ENCODE results near the gene KAZALD1. TPM values are rescaled to one million over a fixed set of nuclear protein-coding genes. Genes with fewer than 3 reads are reported as not detected.

Gene KAZALD1, protein sequence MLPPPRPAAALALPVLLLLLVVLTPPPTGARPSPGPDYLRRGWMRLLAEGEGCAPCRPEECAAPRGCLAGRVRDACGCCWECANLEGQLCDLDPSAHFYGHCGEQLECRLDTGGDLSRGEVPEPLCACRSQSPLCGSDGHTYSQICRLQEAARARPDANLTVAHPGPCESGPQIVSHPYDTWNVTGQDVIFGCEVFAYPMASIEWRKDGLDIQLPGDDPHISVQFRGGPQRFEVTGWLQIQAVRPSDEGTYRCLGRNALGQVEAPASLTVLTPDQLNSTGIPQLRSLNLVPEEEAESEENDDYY
- 1.7 and 1.8 TPM in 2 replicates for total RNA-seq (2022)
- percentile 23 among the genes with signal in this experiment for Bru-seq, nascent RNA
- BruChase-seq, experiment 1, labeled RNA remaining after a 6-hour chase: percentile 26 among the genes with signal in this experiment
- BruChase-seq, experiment 2, labeled RNA remaining after a 2-hour chase: percentile 13 among the genes with signal in this experiment
- long read RNA-seq, partial matches to known transcripts: 0 of 1 reads
- long read RNA-seq, other reads (novel, unspliced or antisense): 0 of 1 reads

DNA sequence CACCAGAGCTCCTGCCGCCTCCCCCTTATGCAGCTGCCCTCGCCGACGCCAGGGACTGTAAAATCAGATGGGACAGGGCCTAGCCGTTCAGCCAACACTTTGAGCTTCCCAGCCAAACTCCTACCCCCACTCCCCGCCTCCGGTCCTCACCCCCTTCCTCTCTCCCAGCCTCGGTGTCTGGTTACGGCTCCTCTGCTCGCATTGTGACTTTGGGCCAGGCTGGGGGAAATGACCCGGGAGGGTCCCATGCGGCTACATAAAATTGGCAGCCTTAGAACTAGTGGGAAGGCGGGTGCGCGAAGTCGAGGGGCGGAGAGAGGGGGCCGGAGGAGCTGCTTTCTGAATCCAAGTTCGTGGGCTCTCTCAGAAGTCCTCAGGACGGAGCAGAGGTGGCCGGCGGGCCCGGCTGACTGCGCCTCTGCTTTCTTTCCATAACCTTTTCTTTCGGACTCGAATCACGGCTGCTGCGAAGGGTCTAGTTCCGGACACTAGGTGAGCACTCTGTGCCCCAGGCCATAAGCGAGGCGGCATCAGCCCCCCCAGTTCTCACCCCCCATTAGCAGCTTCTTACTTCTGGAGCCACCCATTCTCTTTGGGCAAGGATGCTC is at the start of gene KAZALD1:
KAZALD1 (plus strand) TSS at position 366 of the 608 bp plus-strand sequence. CDS start 604 bp downstream, outside the sequence.
- Mint-ChIP-seq H3K27me3 (ENCODE audit: unreplicated experiment) (no peaks in the 10 kb centered on the region), H3K9me3 (ENCODE audit: low read depth, unreplicated experiment) (no peaks in the 10 kb centered on the region), H3K4me1 (ENCODE audit: low read depth, unreplicated experiment) (peaks cover 26% of the 10 kb centered on the region), H3K4me3 (ENCODE audit: low read depth, unreplicated experiment) (peak within 1 kb of the TSS; percentile 86), H3K36me3 (ENCODE audit: insufficient read depth, unreplicated experiment) (peaks cover 28% of the 10 kb centered on the region), H3K27ac (ENCODE audit: unreplicated experiment) (peak within 1 kb of the TSS; percentile 88)
- BruUV-seq (replicated peaks): no TSS peak
- CTCF ChIA-PET: interaction anchor here (0.6 to 1.6 kb wide), 5 partner anchors 10 to 502 kb away, joined by 3 read pairs; no protein-coding TSS in a partner anchor
- intact Hi-C loops (cut with micrococcal nuclease; ENCODE audit: unreplicated experiment): no loop called here
- TF ChIP-seq, protein P1, sequence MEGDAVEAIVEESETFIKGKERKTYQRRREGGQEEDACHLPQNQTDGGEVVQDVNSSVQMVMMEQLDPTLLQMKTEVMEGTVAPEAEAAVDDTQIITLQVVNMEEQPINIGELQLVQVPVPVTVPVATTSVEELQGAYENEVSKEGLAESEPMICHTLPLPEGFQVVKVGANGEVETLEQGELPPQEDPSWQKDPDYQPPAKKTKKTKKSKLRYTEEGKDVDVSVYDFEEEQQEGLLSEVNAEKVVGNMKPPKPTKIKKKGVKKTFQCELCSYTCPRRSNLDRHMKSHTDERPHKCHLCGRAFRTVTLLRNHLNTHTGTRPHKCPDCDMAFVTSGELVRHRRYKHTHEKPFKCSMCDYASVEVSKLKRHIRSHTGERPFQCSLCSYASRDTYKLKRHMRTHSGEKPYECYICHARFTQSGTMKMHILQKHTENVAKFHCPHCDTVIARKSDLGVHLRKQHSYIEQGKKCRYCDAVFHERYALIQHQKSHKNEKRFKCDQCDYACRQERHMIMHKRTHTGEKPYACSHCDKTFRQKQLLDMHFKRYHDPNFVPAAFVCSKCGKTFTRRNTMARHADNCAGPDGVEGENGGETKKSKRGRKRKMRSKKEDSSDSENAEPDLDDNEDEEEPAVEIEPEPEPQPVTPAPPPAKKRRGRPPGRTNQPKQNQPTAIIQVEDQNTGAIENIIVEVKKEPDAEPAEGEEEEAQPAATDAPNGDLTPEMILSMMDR (IDR thresholded peaks at IDR 0.05; ENCODE audit: unreplicated experiment): no peak
- peak; percentile 16 for DNase-seq

DNA sequence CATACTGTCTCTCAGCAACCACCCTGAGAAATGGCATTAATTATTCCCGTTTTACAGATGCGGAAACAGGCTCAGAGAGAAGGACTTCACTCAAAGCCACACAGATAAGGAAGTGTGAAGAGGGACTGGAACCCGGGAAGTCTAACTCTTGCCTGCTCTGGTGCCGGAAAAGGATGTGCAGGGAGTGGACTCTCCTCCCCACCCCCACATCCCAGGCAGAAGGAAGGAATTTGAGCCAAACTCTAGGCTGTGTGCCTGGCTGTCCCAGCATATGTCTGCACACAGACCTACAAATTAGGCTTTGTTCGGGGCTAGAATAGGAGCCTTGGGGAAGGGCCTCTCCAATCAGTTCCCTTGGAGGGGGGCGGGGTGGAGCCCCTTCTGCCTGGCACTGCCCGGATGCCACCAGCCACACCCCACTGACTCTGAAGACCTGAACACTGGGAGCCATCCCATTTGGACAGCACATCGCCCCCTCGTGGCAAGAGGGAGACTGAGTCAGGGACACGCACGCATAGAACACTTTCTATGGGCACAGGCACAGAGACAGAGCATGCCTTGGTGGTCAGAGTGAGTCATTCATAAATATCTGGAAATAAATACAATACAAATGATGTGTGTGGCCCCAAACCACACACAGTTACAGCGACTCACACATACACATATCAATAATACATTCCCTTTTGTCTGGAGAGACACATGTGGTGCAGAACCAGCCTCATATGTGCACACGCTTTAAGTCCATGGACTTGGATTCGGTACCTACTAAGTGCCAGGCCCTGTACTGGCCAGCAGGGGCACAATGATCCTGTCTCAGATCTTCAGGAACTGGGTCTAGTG is 49.0 kb upstream of the KAZALD1 start:
- CTCF ChIA-PET: interaction anchor here (1.6 kb wide), 1 partner anchor 15 kb away, joined by 8 read pairs; no protein-coding TSS in a partner anchor
- peaks cover 10% of the 10 kb centered on the region for H3K4me1 Mint-ChIP-seq (ENCODE audit: low read depth, unreplicated experiment)
- no peak overlapping the region for H3K4me3 Mint-ChIP-seq (ENCODE audit: low read depth, unreplicated experiment)
- H3K27ac Mint-ChIP-seq (ENCODE audit: unreplicated experiment): peak overlapping the region; percentile 66
- intact Hi-C loops (cut with micrococcal nuclease; ENCODE audit: unreplicated experiment): loop anchor here (2.0 to 5.0 kb wide), 2 partner anchors 16 to 45 kb away; partner anchors contain the start of gene SEMA4G
- H3K27me3 Mint-ChIP-seq (ENCODE audit: unreplicated experiment): peaks cover 34% of the 10 kb centered on the region
- peak; percentile 84 for DNase-seq
- H3K36me3 Mint-ChIP-seq (ENCODE audit: insufficient read depth, unreplicated experiment): no peaks in the 10 kb centered on the region
- TF ChIP-seq, protein P1 (IDR thresholded peaks at IDR 0.05; ENCODE audit: unreplicated experiment): peak; percentile 61
- no peaks in the 10 kb centered on the region for H3K9me3 Mint-ChIP-seq (ENCODE audit: low read depth, unreplicated experiment)
- BruUV-seq (replicated peaks): no TSS peak

DNA sequence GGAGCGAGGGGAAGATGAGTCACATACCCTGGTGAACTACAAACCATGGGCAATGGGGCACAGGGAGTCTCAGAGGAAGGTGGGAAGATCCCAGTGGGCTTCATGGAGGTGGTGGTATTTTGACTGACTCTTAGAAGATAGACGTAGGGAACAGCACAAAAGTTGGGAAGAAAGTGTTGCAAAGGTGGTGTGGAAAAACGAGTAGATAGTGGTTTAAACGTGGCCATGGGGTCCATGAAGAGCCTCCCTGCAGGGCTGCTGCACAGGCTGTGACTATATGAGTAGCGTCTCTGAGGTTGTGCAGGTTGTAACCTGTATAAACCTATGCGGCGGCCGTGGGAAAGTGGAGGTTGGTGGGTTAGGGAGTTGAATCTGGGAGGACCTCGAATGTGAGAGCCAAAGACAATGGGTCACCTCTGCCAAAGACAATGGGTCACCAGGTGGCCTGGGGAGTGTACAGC is 48.4 kb upstream of the KAZALD1 start:
- Mint-ChIP-seq H3K27me3 (ENCODE audit: unreplicated experiment) (peaks cover 40% of the 10 kb centered on the region), H3K4me3 (ENCODE audit: low read depth, unreplicated experiment) (no peak overlapping the region), H3K4me1 (ENCODE audit: low read depth, unreplicated experiment) (peaks cover 10% of the 10 kb centered on the region), H3K27ac (ENCODE audit: unreplicated experiment) (peak overlapping the region; percentile 66), H3K9me3 (ENCODE audit: low read depth, unreplicated experiment) (no peaks in the 10 kb centered on the region), H3K36me3 (ENCODE audit: insufficient read depth, unreplicated experiment) (no peaks in the 10 kb centered on the region)
- BruUV-seq (replicated peaks): no TSS peak
- intact Hi-C loops (cut with micrococcal nuclease; ENCODE audit: unreplicated experiment): loop anchor here (2.0 to 5.0 kb wide), 2 partner anchors 17 to 46 kb away; partner anchors contain the start of gene SEMA4G
- CTCF ChIA-PET: interaction anchor here (1.5 to 1.6 kb wide), 2 partner anchors 15 to 43 kb away, joined by 5 to 17 read pairs; partner anchors contain the start of gene SEMA4G
- no peak for DNase-seq
- TF ChIP-seq, protein P1 (IDR thresholded peaks at IDR 0.05; ENCODE audit: unreplicated experiment): no peak
